Measurements from ENCODE around the gene GPBP1L1.
"Not testable (repeated sequence)": the region's sequence is repeated elsewhere in the genome, so short reads cannot be mapped to it uniquely, and the experiment has no call there.

GPBP1L1 gene

DNA sequence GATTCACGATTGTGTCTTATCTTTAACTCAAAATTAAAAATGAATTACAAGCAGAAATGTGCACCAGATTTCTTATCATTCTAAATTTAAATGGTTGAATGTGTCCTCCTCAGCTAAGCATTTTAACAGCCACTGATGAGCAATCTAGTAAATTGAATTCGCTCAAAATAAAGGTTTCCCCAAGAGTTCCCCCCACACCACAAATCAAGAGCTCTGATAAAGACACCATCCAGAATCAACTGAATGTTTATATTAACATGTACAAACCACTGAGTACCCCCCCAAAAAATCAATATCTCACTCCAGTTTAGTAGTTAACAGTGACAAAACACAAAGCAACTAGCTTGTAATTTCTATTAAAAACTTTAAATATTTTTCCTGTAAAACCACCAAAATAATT is 1.9 kb downstream of the GPBP1L1 start:
- no peak for DNase-seq (ENCODE audit: low read depth in 1 of 2, low spot score in 1 of 2)

DNA sequence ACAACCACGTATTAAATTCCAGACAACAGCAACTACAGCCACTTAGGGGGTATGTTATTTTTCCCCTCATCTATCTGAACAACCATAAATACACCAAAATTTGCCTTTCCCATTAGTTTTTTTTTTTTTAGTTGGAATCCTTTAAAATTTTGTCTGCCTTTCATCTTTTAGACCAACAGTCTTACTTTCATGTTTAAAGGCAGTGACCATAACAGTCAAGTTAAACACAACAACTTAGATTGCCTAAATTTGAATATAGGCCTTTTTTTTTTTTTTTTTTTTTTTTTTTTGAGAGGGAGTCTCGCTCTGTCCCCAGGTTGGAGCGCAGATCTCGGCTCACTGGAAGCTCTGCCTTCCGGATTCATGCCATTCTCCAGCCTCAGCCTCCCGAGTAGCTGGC is 3.4 kb downstream of the GPBP1L1 start:
- no peak for DNase-seq (ENCODE audit: low read depth in 1 of 2, low spot score in 1 of 2)

DNA sequence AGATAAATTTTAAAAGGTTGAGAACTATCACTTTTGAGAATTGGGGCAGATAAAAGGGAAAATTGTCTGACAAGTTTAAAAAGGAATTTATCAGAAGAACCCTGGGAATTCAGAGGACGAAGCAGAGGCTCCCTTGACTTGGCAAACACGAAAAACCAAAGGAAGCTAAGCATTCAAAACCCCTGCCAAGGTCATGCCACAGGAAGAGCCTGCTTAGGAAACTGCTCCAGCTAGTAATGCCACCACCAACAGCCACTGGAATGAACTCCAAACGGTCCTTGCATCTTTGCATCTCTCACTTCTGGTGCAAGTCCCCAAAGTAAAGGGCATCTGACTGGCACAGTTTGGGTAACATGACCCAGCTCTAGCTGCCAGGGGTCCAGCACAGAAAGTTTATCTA is 7.2 kb downstream of the GPBP1L1 start:
- DNase-seq (ENCODE audit: low read depth in 1 of 2, low spot score in 1 of 2), result no peak

DNA sequence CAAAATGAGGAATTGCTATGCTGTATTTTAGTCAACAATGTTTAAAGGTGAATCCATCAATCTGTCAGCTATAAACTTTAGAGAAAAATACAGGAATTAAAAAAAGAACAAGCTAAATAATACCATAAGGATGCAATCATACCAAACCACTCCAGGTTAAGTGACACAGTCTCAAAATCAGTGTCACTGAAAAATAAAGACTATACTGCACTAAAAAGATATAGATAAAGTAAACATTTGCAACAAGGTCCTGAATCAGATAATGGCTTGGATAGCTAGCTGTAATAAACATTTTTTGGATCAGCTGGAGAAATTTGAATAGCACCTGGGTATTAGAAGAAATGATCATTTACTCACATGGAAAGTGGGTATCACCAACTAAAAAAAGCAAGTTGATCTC is 7.8 kb downstream of the GPBP1L1 start:
- DNase-seq (ENCODE audit: low read depth in 1 of 2, low spot score in 1 of 2), result no peak

DNA sequence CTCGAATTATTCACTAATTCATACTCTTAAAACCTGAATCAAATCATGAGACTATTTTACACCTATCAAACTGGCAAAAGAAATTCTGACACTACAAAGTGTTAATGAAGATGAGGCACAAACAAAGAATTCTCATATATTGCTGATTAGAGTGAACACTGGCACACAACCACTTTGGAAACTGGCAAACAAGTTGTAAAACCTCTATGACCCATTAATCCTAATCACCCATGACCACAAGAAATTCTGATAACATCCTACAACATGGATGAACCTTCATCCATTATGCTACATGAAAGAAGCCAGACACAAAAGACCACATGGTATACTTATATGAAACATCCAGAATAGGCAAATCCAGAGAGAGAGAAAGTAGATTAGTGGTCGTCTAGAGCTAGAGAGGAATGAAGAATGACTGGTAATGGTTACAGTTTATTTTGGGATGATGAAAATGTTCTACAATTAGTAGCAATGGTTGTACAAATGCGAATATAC is 8.5 kb downstream of the GPBP1L1 start:
- DNase-seq (ENCODE audit: low read depth in 1 of 2, low spot score in 1 of 2), result no peak

DNA sequence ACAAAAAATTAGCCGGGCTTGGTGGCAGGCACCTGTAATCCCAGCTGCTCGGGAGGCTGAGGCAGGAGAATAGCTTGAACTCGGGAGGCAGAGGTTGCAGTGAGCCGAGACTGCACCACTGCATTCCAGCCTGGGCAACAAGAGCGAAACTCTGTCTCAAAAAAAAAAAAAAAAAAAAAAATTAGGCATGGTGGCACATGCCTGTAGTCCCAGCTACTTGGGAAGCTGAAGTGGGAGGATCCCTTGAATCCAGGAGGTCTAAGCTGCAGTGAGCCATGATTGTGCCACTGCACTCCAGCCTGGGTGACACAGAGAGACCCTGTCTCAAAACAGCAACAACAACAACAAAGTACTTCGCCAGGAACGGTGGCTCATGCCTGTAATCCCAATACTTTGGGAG is 9.8 kb downstream of the GPBP1L1 start:
- DNase-seq (ENCODE audit: low read depth in 1 of 2, low spot score in 1 of 2), result not testable (repeated sequence)

DNA sequence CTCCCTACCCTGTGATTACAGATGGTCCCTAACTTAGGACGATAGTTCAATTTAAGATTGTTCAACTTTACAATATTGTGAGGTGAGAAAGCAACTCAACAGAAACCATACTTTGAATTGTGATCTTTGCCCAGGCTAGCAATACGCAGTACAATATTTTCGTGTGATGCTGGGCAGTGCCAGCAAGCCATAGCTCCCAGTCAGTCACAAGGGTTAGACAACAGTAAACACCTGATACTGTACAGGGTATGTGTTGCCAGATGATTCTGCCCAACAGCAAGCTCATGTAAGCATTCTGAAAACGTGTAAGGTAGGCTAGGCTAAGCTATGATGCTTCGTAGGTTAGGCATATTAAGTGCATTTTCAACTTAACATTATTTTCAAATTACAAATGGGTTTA is 11.9 kb downstream of the GPBP1L1 start:
- DNase-seq (ENCODE audit: low read depth in 1 of 2, low spot score in 1 of 2), result no peak

DNA sequence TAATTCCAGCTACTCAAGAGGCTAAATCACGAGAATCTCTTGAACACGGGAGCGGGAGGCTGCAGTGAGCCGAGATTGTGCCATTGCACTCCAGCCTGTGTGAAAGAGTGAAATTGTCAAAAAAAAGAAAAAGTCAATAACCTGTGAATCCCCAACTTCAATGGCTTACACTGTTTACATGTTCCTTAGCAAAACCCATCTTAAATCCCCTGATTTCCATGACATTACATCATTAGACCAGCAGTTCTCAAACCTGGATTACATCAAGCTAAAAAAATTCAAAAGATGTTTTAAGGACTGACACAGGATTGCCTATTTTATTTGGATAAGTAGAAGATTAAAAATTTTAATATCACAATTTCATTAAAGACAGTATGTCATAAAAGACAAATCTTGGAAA is 12.4 kb downstream of the GPBP1L1 start:
- DNase-seq (ENCODE audit: low read depth in 1 of 2, low spot score in 1 of 2), result no peak

DNA sequence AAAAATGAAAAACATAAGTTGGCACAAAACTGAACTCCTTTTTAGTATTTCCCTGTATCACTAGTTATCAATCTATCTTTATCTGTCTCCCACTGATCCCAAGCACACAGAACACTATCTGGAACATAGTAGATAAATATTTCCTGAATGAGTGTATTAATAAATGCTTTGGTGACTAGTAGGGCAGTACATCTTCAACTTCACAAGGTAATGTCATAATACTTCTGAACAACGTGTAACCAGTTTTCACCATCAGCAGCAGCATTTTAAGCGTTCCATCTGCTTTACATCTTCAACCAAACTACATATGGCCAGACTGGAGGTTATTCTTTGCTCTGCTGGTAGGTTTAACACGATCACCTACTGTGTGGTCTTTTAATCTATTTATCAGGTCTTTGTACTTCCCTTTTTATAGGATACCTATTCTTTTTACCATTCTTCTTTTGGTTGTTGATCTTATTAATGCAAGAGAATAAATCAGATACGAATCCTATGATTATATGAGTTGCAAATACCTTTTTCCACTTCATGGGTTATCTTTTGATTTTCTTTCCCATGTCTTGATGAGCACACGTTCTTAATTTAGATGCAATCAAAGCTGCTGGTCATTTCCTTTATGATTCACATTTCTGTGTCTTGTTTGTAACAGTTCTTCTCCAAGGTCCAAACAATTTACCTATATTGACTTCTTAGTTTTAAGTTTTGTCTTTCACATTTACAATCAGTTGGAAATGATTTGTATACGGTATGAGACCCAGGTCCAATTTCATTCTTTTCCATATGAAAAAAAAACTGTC is 16.3 kb downstream of the GPBP1L1 start:
- no peak for DNase-seq (ENCODE audit: low read depth in 1 of 2, low spot score in 1 of 2)

DNA sequence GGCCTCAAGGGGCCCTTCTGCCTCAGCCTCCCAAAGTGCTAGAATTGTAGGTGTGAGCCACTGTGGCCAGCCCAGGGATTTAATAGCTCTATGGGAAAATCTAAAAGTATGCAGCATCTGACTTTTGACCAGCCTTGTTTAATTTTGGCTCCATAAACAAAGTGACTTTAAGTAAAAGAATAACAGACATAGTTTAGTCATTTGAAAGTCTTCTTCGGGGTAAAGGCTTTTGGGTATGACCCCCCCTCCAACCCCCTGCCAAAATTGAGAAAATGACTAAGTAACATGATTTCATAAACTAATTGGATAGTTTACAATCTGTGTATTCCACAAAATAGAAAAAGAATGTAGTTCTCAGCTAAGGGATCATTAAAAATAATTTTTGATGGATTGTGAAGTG is 17.0 kb downstream of the GPBP1L1 start:
- no peak for DNase-seq (ENCODE audit: low read depth in 1 of 2, low spot score in 1 of 2)

DNA sequence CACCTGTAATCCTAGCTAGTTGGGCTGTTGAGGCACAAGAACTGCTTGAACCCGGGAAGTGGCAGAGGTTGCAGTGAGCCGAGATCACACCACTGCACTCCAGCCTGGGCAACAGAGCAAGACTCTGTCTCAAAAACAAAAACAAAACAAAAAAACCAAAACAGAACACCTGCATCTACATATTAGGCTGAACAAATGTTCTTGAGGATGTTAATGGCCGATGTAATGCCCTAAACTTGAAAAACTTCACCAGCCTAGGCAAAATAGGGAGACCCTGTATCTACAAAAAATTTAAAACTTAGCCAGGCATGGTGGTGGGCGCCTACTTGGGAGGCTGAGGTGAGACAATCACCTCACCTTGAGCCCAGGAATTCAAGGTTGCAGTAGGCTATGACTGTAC is 17.8 kb downstream of the GPBP1L1 start:
- DNase-seq (ENCODE audit: low read depth in 1 of 2, low spot score in 1 of 2), result no peak

DNA sequence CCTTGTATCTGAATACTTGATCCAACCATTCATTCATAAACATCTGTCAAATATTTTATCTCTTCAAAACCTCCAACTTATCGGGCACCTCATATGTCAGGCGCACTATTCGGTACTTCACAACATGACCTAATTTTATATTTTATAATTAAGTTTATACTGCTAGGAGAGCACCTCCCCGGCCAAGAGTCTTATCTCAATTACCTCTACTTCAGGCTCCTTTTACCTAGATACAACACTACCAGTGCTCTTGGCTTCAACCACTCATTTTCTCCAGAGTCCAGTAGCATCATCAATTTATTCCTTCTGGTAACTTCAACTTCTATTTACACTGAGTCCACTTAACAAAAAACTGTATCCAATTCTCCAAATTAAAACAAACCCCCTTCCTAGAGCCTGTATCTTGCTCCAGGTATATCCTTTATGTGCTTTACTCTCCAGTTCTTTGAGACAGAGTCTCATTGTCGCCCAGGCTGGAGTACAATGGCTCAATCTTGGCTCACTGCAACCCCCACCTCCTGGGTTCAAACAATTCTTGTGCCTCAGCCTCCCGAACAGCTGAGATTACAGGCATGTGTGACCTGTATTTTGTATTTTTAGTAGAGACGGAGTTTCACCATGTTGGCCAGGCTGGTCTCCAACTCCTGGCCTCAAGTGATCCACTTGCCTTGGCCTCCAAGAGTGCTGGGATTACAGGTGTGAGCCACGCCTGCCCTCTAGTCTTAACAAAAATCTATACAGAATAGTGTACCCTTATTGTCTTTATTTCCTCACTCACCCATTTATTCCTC is 18.8 kb downstream of the GPBP1L1 start:
- no peak for DNase-seq (ENCODE audit: low read depth in 1 of 2, low spot score in 1 of 2)

DNA sequence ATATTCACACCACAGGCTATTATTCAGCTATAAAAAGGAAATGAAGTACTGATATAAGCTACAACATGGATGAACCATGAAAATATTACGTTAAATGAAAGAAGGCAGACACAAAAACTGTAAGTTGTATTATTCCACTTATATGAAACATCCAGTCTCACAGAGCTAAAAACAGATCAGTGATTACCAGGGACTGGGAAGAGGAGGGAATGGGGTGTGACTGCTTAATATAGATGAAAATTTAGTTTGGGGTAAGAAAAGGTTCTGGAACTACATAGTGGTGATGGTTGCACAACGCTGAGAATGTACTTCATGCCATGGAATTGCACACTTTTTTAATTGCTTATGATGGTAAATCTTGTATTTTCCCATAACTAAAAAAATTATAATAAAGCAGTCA is 19.5 kb downstream of the GPBP1L1 start:
- DNase-seq (ENCODE audit: low read depth in 1 of 2, low spot score in 1 of 2), result no peak

DNA sequence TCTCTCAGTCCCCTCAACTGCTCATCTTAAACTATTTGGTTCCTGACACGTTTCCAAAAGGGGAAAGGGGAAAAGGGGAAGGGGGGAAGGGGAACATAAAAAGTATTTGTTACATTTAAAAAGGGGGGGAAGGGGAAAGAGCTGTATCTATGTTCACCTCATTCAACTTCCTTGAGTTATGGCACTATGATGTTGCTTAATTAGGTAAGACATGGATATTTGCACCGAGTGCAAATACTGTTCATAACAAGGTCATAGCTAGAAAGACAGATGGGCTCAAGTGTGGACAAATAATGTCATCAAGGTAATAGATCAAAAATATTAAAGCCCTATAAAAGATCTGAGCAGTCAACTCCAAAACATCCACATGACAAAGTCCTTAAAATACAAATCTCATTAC is 26.0 kb downstream of the GPBP1L1 start:
- no peak for DNase-seq (ENCODE audit: low read depth in 1 of 2, low spot score in 1 of 2)

DNA sequence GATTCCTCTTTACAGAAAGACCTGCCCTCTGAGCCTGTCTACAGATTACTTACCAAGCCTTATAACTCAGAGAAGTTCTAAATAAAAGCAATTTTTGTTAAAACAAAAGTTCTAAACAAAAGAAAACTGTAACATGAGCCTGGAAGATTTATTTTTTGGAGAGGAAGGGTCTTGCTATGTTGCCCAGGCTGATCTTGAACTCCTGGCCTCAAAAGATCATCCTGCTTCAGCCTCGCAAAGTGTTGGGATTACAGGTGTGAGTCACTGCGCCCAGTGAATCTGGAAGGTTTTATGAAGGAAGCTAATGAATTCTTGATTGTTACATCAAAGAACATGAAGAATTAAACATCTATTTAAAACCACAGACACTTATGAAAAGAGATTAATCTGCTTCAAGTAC is 27.1 kb downstream of the GPBP1L1 start:
- no peak for DNase-seq (ENCODE audit: low read depth in 1 of 2, low spot score in 1 of 2)

DNA sequence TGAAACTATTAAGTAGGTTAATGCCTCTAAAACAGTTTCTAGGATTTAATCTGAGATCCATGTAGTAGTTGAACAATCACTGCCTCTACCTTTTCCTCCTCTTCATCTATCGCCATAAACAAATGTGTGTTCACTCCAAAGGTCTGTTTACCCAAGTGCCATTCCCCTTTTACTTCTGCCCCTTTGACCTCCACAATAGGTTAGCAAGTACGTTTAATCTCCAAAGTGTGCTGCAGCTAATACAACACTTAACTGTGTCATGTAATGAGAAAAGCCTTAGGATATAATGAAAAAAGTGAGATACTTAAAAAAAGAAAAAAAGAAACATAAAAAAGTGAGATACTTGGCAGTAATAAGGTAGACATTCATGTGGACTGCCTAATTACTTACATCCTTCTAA is 28.2 kb downstream of the GPBP1L1 start:
- no peak for DNase-seq (ENCODE audit: low read depth in 1 of 2, low spot score in 1 of 2)

DNA sequence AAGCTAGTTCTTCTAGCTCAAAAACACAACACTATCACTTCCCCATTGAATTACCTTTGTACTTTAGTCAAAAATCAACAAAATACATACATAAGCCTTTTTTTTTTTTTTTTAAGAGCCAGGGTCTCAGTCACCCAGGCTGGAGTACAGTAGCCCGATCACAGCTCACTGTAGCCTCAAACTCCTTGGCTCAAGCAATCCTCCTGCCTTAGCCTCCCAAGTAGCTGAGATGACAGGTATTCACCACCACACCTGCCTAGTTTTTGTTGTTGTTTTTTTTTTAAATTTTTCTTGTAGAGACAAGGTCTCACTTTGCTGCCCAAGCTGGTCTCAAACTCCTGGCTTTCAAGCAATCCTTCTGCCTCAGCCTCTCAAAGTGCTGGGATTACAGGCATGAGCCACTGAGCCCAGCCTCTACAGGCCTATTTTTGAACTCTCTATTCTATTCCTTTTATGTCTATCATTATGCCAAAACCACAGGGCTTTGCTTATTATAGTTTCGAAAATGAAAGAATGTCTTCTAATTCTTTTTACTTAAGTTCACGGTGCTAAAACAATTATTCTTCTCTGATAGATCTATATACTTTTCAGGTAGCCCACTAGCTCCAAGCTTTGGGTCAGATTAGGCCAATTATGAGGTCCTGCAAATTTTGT is 29.6 kb downstream of the GPBP1L1 start:
- no peak for DNase-seq (ENCODE audit: low read depth in 1 of 2, low spot score in 1 of 2)

DNA sequence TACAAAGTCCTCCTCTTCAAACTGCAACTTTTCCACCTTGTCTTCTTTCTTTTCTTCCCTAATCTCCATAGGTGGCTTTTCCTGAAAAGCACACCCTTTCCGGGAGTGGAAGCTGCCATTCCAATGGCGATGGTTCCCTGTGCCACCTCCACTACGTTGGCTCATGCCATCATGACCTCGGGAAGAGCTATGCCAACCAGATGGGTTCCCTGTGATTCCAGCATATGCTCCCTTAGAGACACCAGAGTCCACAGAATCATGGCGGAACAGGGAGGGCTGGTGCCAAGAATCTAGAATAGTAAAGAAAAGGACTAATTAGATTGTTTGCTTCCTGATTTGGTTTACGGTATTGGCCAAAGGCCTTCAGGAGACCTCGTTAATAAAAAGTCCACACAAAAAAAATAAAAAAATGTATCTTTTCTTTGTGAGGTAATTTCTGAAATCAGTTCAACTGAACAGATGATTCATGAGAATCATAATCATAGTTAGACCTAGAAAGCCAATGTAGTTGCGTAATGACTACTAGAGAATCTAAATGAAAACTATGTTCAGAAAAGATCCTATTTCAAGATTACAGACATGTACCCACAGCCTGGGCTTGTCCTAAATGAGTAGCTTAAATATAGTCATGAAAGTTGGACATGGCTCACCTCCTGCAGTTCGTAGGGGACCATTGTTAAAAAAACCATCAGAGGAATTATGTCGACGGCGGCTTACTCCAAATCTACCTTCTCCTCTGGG is 31.6 kb downstream of the GPBP1L1 start:
- no peak for DNase-seq (ENCODE audit: low read depth in 1 of 2, low spot score in 1 of 2)

DNA sequence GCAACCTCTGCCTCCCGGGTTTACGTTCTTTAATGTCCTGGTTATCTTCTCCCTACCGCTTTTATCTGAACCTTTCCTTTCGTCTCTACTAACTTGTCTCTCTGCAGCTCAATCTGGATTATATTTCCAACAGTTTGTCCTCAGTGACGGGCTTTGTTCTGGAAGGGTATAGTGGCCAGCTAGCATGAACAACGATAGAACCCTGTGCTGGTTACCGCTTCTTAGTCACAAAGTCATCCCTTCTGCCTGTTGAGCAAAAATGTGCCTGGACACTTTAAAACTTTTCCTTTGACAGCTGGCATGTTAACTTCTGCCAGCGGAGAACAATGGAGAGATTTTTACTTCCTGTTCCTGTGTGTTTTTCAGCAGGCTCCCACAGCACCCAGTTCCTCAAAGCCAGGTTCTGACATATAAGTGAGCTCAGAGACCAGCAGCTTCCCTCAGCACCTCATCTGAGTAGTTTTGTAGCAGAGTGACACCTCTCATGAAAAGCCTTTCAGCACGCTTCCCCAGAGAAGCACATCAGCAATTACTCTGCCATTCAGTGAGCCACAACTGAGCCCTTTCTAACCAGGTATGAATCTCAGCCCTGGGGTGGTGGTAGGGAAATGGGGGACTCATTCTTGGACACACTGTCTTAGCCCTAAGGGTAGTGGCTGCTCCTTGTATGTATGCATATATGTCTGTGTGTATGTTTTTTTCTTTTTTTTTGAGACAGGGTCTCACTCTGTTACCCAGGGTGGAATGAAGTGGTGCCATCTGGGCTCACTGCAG is 38.9 kb downstream of the GPBP1L1 start:
- no peak for DNase-seq (ENCODE audit: low read depth in 1 of 2, low spot score in 1 of 2)

DNA sequence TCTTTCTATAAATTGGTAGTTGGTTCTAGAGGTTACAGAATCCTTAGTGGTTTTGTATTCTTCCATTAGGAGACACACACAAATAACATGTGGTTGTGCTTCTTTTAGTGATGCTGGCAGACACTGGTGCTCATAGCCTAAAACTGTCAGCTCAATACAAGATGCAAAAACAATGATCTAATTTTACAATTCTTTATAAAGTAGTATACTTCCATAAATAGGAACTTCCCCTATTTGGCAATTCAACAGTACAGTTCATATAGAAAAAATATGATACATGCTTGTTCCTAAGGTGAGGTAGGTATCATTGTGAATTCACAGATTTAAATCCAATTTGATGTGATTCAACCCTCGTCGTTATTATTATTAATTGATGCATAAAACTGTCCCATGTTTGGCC is 41.7 kb downstream of the GPBP1L1 start:
- DNase-seq (ENCODE audit: low read depth in 1 of 2, low spot score in 1 of 2), result no peak

DNA sequence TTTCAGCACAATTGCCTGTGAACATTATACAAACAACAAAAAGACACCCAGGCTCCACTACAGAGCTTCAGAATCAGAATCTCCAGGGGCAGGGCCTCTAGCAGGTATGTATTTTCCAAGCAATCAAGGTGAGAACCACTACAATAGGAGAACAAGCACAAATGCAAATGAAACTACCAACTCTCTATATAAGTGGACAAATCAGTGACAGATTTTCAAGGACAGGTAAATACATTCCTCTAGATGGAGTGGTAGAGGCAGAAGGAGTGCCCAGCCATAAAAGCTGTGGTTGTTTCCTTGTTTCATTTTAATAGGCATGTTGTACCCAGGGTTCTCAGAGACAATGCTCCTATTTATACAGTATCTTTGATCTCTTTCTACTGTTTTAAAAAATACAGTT is 42.4 kb downstream of the GPBP1L1 start:
- no peak for DNase-seq (ENCODE audit: low read depth in 1 of 2, low spot score in 1 of 2)

Measured in stimulated activated CD4-positive, alpha-beta T cell treated with anti-CD3 and anti-CD28 coated beads, Interleukin-15, amount 100 ng/mL, for 1 hour (primary cell).